ENCODE data around the gene EFNA2.

Gene EFNA2

GRCh38 chr19:1253514-1254080 is 32.1 kb upstream of the EFNA2 start:
- TF ChIP-seq CTCF (IDR thresholded peaks at IDR 0.05; ENCODE audit: control insufficient read depth, insufficient read depth, low read depth, low read length, missing control alignments): no peak
- no peak for DNase-seq (ENCODE audit: low read depth)
- peak overlapping the region; percentile 56 for H3K4me3 ChIP-seq (ENCODE audit: control insufficient read depth, low read depth, low read length)

- TF ChIP-seq CTCF (IDR thresholded peaks at IDR 0.05; ENCODE audit: control insufficient read depth, insufficient read depth, low read depth, low read length, missing control alignments): no peak
- no peak overlapping the region for H3K4me3 ChIP-seq (ENCODE audit: control insufficient read depth, low read depth, low read length)
- no peak for DNase-seq (ENCODE audit: low read depth)
Observed at GRCh38 chr19:1254081-1254527, 31.6 kb upstream of the EFNA2 start.

- H3K4me3 ChIP-seq (ENCODE audit: control insufficient read depth, low read depth, low read length): no peak overlapping the region
- TF ChIP-seq CTCF (IDR thresholded peaks at IDR 0.05; ENCODE audit: control insufficient read depth, insufficient read depth, low read depth, low read length, missing control alignments): no peak
- DNase-seq (ENCODE audit: low read depth): no peak
Observed at GRCh38 chr19:1254530-1255185, 31.0 kb upstream of the EFNA2 start.

- no peak overlapping the region for H3K4me3 ChIP-seq (ENCODE audit: control insufficient read depth, low read depth, low read length)
- no peak for TF ChIP-seq CTCF (IDR thresholded peaks at IDR 0.05; ENCODE audit: control insufficient read depth, insufficient read depth, low read depth, low read length, missing control alignments)
- no peak for DNase-seq (ENCODE audit: low read depth)
Observed at GRCh38 chr19:1255186-1256161, 30.2 kb upstream of the EFNA2 start.

- TF ChIP-seq CTCF (IDR thresholded peaks at IDR 0.05; ENCODE audit: control insufficient read depth, insufficient read depth, low read depth, low read length, missing control alignments): no peak
- no peak overlapping the region for H3K4me3 ChIP-seq (ENCODE audit: control insufficient read depth, low read depth, low read length)
- no peak for DNase-seq (ENCODE audit: low read depth)
Observed at GRCh38 chr19:1256646-1257474, 28.8 kb upstream of the EFNA2 start.

Data from AG09309 (cell line).